ENCODE results near the gene TSPAN13. TPM values are rescaled to one million over a fixed set of nuclear protein-coding genes. Genes with fewer than 3 reads are reported as not detected.

Gene TSPAN13
- total RNA-seq, 1 donor from 2014 or later = 81.1 TPM

DNA sequence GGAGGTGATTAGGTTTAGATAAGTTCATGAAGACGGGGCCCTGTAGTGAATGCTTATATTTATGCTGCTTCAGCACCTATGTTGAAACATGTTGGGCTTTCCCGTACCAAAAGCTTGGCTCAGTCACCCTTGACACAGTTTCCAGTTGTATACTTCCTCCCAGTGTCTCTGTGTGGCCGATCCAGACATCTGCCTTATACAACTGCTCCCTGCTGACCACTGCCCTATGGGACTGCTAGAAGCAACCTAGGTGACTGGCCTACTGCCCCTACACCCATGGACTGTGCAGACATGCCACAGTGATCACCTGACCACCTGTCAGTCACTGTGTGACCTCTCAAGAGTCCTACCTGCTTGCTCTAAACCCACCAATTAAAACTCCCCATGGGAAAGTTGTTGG is 22.6 kb upstream of the TSPAN13 start:
- Mint-ChIP-seq H3K9me3 (ENCODE audit: unreplicated experiment) (no peaks in the 10 kb centered on the region), H3K27ac (ENCODE audit: unreplicated experiment) (no peak overlapping the region), H3K36me3 (ENCODE audit: unreplicated experiment) (no peaks in the 10 kb centered on the region), H3K4me3 (ENCODE audit: unreplicated experiment) (no peak overlapping the region), H3K4me1 (ENCODE audit: low read depth, unreplicated experiment) (no peaks in the 10 kb centered on the region), H3K27me3 (ENCODE audit: unreplicated experiment) (no peaks in the 10 kb centered on the region)
- TF ChIP-seq, protein P1, sequence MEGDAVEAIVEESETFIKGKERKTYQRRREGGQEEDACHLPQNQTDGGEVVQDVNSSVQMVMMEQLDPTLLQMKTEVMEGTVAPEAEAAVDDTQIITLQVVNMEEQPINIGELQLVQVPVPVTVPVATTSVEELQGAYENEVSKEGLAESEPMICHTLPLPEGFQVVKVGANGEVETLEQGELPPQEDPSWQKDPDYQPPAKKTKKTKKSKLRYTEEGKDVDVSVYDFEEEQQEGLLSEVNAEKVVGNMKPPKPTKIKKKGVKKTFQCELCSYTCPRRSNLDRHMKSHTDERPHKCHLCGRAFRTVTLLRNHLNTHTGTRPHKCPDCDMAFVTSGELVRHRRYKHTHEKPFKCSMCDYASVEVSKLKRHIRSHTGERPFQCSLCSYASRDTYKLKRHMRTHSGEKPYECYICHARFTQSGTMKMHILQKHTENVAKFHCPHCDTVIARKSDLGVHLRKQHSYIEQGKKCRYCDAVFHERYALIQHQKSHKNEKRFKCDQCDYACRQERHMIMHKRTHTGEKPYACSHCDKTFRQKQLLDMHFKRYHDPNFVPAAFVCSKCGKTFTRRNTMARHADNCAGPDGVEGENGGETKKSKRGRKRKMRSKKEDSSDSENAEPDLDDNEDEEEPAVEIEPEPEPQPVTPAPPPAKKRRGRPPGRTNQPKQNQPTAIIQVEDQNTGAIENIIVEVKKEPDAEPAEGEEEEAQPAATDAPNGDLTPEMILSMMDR (IDR thresholded peaks at IDR 0.05; ENCODE audit: partially characterized antibody, unreplicated experiment) = no peak
- DNase-seq = no peak

- no peak overlapping the region for H3K4me3 Mint-ChIP-seq (ENCODE audit: unreplicated experiment)
- H3K36me3 Mint-ChIP-seq (ENCODE audit: unreplicated experiment) = no peaks in the 10 kb centered on the region
- no peak overlapping the region for H3K27ac Mint-ChIP-seq (ENCODE audit: unreplicated experiment)
- no peaks in the 10 kb centered on the region for H3K9me3 Mint-ChIP-seq (ENCODE audit: unreplicated experiment)
- DNase-seq = no peak
- no peaks in the 10 kb centered on the region for H3K27me3 Mint-ChIP-seq (ENCODE audit: unreplicated experiment)
- TF ChIP-seq, protein P1 (IDR thresholded peaks at IDR 0.05; ENCODE audit: partially characterized antibody, unreplicated experiment) = no peak
- H3K4me1 Mint-ChIP-seq (ENCODE audit: low read depth, unreplicated experiment) = no peaks in the 10 kb centered on the region
Measured at GRCh38 chr7:16732828-16733227, 20.7 kb upstream of the TSPAN13 start.

GRCh38 chr7:16734148-16734726 is 19.3 kb upstream of the TSPAN13 start:
- no peak overlapping the region for H3K4me3 Mint-ChIP-seq (ENCODE audit: unreplicated experiment)
- H3K4me1 Mint-ChIP-seq (ENCODE audit: low read depth, unreplicated experiment) = no peaks in the 10 kb centered on the region
- no peak for DNase-seq
- no peaks in the 10 kb centered on the region for H3K36me3 Mint-ChIP-seq (ENCODE audit: unreplicated experiment)
- H3K9me3 Mint-ChIP-seq (ENCODE audit: unreplicated experiment) = no peaks in the 10 kb centered on the region
- TF ChIP-seq, protein P1 (IDR thresholded peaks at IDR 0.05; ENCODE audit: partially characterized antibody, unreplicated experiment) = no peak
- no peak overlapping the region for H3K27ac Mint-ChIP-seq (ENCODE audit: unreplicated experiment)
- no peaks in the 10 kb centered on the region for H3K27me3 Mint-ChIP-seq (ENCODE audit: unreplicated experiment)

- Mint-ChIP-seq H3K4me3 (ENCODE audit: unreplicated experiment) (no peak overlapping the region), H3K27me3 (ENCODE audit: unreplicated experiment) (no peaks in the 10 kb centered on the region), H3K4me1 (ENCODE audit: low read depth, unreplicated experiment) (no peaks in the 10 kb centered on the region), H3K36me3 (ENCODE audit: unreplicated experiment) (no peaks in the 10 kb centered on the region), H3K9me3 (ENCODE audit: unreplicated experiment) (no peaks in the 10 kb centered on the region), H3K27ac (ENCODE audit: unreplicated experiment) (no peak overlapping the region)
- DNase-seq = no peak
- TF ChIP-seq, protein P1 (IDR thresholded peaks at IDR 0.05; ENCODE audit: partially characterized antibody, unreplicated experiment) = no peak
Measured at GRCh38 chr7:16735020-16735419, 18.5 kb upstream of the TSPAN13 start.

GRCh38 chr7:16738011-16738688 is 15.4 kb upstream of the TSPAN13 start:
- no peaks in the 10 kb centered on the region for H3K27me3 Mint-ChIP-seq (ENCODE audit: unreplicated experiment)
- no peak for DNase-seq
- H3K4me3 Mint-ChIP-seq (ENCODE audit: unreplicated experiment) = no peak overlapping the region
- no peak overlapping the region for H3K27ac Mint-ChIP-seq (ENCODE audit: unreplicated experiment)
- no peaks in the 10 kb centered on the region for H3K9me3 Mint-ChIP-seq (ENCODE audit: unreplicated experiment)
- no peaks in the 10 kb centered on the region for H3K36me3 Mint-ChIP-seq (ENCODE audit: unreplicated experiment)
- TF ChIP-seq, protein P1 (IDR thresholded peaks at IDR 0.05; ENCODE audit: partially characterized antibody, unreplicated experiment) = no peak
- H3K4me1 Mint-ChIP-seq (ENCODE audit: low read depth, unreplicated experiment) = no peaks in the 10 kb centered on the region
